OCI-LY1 (cell line): ENCODE results near the gene SOX15.
A peak's percentile ranks its signal among the peaks of the same experiment; 100 is the strongest.

Source experiments
- H2AFZ ChIP-seq: fragments of 200-600 bp; sonication (generic), shearing (Covaris generic); 2 replicates; pipeline ENCODE4 v1.6.0; 2014; ENCODE audit warnings: antibody characterized with exemption, mild to moderate bottlenecking, low read length
- H3F3A ChIP-seq: fragments of 200-600 bp; sonication (generic), shearing (Covaris generic); 2 replicates; pipeline ENCODE4 v1.6.0; 2014; ENCODE audit warnings: mild to moderate bottlenecking, antibody characterized with exemption, low read length, moderate library complexity; ENCODE audit not compliant: insufficient read depth
- H3K27ac ChIP-seq: fragments of 200-600 bp; sonication (generic); 2 replicates; pipeline ENCODE4 v1.5.1; 2014; ENCODE audit warnings: low read length, mixed run types, mild to moderate bottlenecking, low read depth; ENCODE audit not compliant: poor library complexity, severe bottlenecking
- H3K27me3 ChIP-seq: fragments of 200-600 bp; sonication (generic); 2 replicates; pipeline ENCODE4 v1.6.0; 2014; ENCODE audit warnings: antibody characterized with exemption, mild to moderate bottlenecking, low read length, moderate library complexity; ENCODE audit not compliant: insufficient read depth
- H3K36me3 ChIP-seq: fragments of 200-600 bp; sonication (generic); 2 replicates; pipeline ENCODE4 v1.6.1; 2014; ENCODE audit warnings: mild to moderate bottlenecking, antibody characterized with exemption, low read length, moderate library complexity, mixed read lengths; ENCODE audit not compliant: insufficient read depth
- H3K4me1 ChIP-seq: fragments of 200-600 bp; sonication (generic); 2 replicates; pipeline ENCODE4 v1.5.1; 2014; ENCODE audit warnings: mild to moderate bottlenecking, low read length, moderate library complexity; ENCODE audit not compliant: insufficient read depth, severe bottlenecking
- H3K4me2 ChIP-seq: fragments of 200-600 bp; sonication (generic), shearing (Covaris generic); 2 replicates; pipeline ENCODE4 v1.6.1; 2014; ENCODE audit warnings: low read length
- H3K4me3 ChIP-seq: fragments of 200-600 bp; sonication (generic); 2 replicates; pipeline ENCODE4 v1.5.1; 2014; ENCODE audit warnings: low read length, low read depth, mild to moderate bottlenecking, mixed read lengths; ENCODE audit not compliant: poor library complexity, severe bottlenecking
- H3K79me2 ChIP-seq: fragments of 200-600 bp; shearing (Covaris generic); 2 replicates; pipeline ENCODE4 v1.6.1; 2016; ENCODE audit warnings: mixed run types, low read length, mixed read lengths; ENCODE audit not compliant: insufficient read depth
- H3K9ac ChIP-seq: fragments of 200-600 bp; sonication (generic), shearing (Covaris generic); 2 replicates; pipeline ENCODE4 v1.6.1; 2014; ENCODE audit warnings: mild to moderate bottlenecking, low read length, mixed read lengths
- H3K9me2 ChIP-seq: fragments of 200-600 bp; sonication (generic), shearing (Covaris generic); 2 replicates; pipeline ENCODE4 v1.6.1; 2014; ENCODE audit warnings: low read depth, mild to moderate bottlenecking, low read length, mixed read lengths
- H3K9me3 ChIP-seq: fragments of 200-600 bp; shearing (Covaris generic); 2 replicates; pipeline ENCODE4 v1.6.1; 2014; ENCODE audit warnings: low read length, mixed read lengths
- H4K20me1 ChIP-seq: fragments of 200-600 bp; sonication (generic), shearing (Covaris generic); 2 replicates; pipeline ENCODE4 v1.6.0; 2016; ENCODE audit warnings: mild to moderate bottlenecking, low read length; ENCODE audit not compliant: insufficient read depth
- EZH2 ChIP-seq: fragments of 200-600 bp; sonication (generic), shearing (Covaris generic); IDR thresholded peaks from 2 replicates; pipeline ENCODE4 v1.8.0; 2017; ENCODE audit warnings: borderline replicate concordance, mixed run types, mild to moderate bottlenecking, antibody characterized with exemption, low read length, moderate library complexity, mixed read lengths
- TF ChIP-seq, protein P1 (sequence below): fragments of 200-600 bp; sonication (generic), shearing (Covaris generic); IDR thresholded peaks from 2 replicates; pipeline ENCODE4 v1.5.1; 2017; ENCODE audit warnings: mild to moderate bottlenecking, antibody characterized with exemption, low read length, moderate library complexity, mixed read lengths

SOX15 gene

DNA sequence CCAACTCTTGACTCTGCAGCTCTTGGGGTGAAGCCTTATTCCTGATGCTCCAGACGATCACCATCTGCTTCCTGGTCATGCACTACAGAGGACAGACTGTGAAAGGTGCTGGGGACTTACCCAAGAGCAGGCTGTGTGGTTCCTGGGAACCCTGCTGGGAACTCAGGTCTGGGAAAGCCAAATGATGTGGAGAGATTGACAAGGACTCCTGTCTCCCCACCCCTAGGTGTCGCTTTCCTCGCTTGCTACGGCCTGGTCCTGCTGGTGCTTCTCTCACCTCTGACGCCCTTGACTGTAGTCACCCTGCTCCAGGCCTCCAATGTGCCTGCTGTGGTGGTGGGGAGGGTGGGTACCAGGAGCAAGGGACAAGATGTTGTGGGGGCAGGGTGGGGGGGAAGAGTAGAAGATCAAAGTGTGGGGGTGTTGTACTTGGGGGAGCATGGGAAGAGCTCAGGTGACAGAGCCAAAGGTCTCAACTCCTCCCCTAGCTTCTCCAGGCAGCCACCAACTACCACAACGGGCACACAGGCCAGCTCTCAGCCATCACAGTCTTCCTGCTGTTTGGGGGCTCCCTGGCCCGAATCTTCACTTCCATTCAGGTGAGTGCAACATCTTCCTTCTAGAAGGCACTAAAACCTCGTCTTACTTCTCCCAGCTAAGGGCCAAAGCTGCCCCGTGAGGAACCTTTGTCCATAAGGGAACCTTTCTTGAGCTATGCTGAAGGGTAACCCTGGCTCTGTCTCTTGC is 3.0 kb downstream of the SOX15 start:
- H3K4me3 ChIP-seq: no peak overlapping the region
- peaks cover 33% of the 10 kb centered on the region for H3K4me1 ChIP-seq
- no peaks in the 10 kb centered on the region for H3F3A ChIP-seq

GRCh38 chr17:7583253-7584109 is 6.4 kb downstream of the SOX15 start, which contains the start of gene MPDU1:
TSS of gene MPDU1 (plus strand) at chr17:7583852. CDS start at chr17:7583863, 11 bp downstream.
- H3K36me3 ChIP-seq: peaks cover 33% of the 10 kb centered on the region; the same call in 1 of the 2 replicates
- H3K4me1 ChIP-seq: peaks cover 53% of the 10 kb centered on the region
- peak within 1 kb of the TSS; percentile 88 for H3K27ac ChIP-seq
- no peaks in the 10 kb centered on the region for H4K20me1 ChIP-seq
- H3K27me3 ChIP-seq: no peaks in the 10 kb centered on the region
- H3K9me2 ChIP-seq: no peaks in the 10 kb centered on the region
- peak within 1 kb of the TSS; percentile 81 for H3K9ac ChIP-seq
- H3K79me2 ChIP-seq: no peaks in the 10 kb centered on the region
- H2AFZ ChIP-seq: no peak within 1 kb of the TSS
- peaks cover 17% of the 10 kb centered on the region; the same call in 1 of the 2 replicates for H3F3A ChIP-seq
- H3K4me2 ChIP-seq: peak within 1 kb of the TSS; percentile 73
- H3K9me3 ChIP-seq: no peaks in the 10 kb centered on the region
- H3K4me3 ChIP-seq: peak within 1 kb of the TSS; percentile 76
- TF ChIP-seq, protein P1, sequence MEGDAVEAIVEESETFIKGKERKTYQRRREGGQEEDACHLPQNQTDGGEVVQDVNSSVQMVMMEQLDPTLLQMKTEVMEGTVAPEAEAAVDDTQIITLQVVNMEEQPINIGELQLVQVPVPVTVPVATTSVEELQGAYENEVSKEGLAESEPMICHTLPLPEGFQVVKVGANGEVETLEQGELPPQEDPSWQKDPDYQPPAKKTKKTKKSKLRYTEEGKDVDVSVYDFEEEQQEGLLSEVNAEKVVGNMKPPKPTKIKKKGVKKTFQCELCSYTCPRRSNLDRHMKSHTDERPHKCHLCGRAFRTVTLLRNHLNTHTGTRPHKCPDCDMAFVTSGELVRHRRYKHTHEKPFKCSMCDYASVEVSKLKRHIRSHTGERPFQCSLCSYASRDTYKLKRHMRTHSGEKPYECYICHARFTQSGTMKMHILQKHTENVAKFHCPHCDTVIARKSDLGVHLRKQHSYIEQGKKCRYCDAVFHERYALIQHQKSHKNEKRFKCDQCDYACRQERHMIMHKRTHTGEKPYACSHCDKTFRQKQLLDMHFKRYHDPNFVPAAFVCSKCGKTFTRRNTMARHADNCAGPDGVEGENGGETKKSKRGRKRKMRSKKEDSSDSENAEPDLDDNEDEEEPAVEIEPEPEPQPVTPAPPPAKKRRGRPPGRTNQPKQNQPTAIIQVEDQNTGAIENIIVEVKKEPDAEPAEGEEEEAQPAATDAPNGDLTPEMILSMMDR: no peak
- no peak for TF ChIP-seq EZH2

More for the DNA sequence above, 3.0 kb downstream of the SOX15 start:
- no peak overlapping the region for H3K9ac ChIP-seq
- no peak overlapping the region for H2AFZ ChIP-seq
- no peaks in the 10 kb centered on the region for H3K9me3 ChIP-seq
- no peak overlapping the region for H3K4me2 ChIP-seq
- TF ChIP-seq EZH2: no peak
- TF ChIP-seq, protein P1: peak; percentile 75
- no peaks in the 10 kb centered on the region for H4K20me1 ChIP-seq
- no peaks in the 10 kb centered on the region for H3K27me3 ChIP-seq
- no peaks in the 10 kb centered on the region for H3K79me2 ChIP-seq
- H3K27ac ChIP-seq: no peak overlapping the region
- H3K9me2 ChIP-seq: no peaks in the 10 kb centered on the region
- peaks cover 49% of the 10 kb centered on the region; the same call in 1 of the 2 replicates for H3K36me3 ChIP-seq

DNA sequence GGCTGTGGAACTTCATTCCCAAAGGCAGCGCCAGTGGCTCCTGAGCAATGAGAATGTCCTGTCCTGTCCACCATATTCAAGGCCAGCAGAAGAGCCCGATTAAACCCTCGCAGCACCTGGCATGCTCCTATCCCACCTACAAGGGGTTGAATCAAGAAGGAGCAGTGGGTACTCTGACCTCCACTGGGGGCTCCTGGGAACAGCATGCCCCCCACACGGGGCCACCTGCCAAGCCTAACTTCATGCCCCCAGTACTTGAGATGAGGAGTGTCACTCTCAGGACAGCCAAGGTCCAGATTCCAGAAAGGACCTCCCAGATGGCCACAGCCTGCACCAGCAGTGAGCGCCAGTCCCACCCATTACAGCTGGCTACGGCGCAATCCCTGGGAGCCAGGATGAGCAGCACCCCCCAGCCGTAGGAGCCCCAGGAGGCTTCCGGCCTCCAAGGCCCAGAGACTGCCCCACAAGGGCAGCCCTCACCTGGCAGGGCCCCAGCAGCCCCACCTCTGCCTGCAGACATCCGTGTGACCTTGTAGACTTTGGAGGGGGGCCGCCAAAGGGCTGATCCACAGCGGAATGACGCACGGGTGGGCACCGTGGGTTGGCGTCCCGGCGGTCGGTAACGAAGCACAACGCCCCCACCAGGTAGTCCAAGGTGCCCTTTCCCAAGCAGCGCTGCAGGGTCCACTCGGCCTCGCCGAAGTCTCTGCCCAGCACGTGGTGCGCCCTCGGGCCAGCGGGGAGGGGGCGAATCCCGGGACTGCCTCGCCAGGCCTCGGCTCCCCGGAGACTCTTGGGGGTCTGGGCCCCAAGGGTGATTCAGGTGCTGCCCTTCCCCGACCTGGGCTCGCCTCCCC is 7.3 kb downstream of the SOX15 start:
- H3K9ac ChIP-seq: peak overlapping the region; percentile 81
- TF ChIP-seq EZH2: no peak
- TF ChIP-seq, protein P1: no peak
- peaks cover 23% of the 10 kb centered on the region; the same call in 1 of the 2 replicates for H3F3A ChIP-seq
- peak overlapping the region; percentile 76 for H3K4me3 ChIP-seq
- peak overlapping the region; percentile 73 for H3K4me2 ChIP-seq
- H3K36me3 ChIP-seq: peaks cover 33% of the 10 kb centered on the region
- no peaks in the 10 kb centered on the region for H3K9me3 ChIP-seq
- H4K20me1 ChIP-seq: no peaks in the 10 kb centered on the region
- no peaks in the 10 kb centered on the region for H3K9me2 ChIP-seq
- H3K4me1 ChIP-seq: peaks cover 53% of the 10 kb centered on the region
- no peaks in the 10 kb centered on the region for H3K79me2 ChIP-seq
- H3K27me3 ChIP-seq: no peaks in the 10 kb centered on the region
- H3K27ac ChIP-seq: peak overlapping the region; percentile 88
- no peak overlapping the region for H2AFZ ChIP-seq
